Activated CD8-positive, alpha-beta memory T cell treated with anti-CD3 and anti-CD28 coated beads, Interleukin-2, amount 50 U/mL, for 4 hours (primary cell): Measurements from ENCODE around the gene PDE4D.
"Not testable (repeated sequence)": the region's sequence is repeated elsewhere in the genome, so short reads cannot be mapped to it uniquely, and the experiment has no call there.

Source experiments
- DNase-seq: peaks from one replicate; pipeline ENCODE4 v3.0.0-alpha.2; 2020

The PDE4D gene

GRCh38 chr5:59308685-59309084, 584.8 kb downstream of the PDE4D start:
- not testable (repeated sequence) for DNase-seq

- not testable (repeated sequence) for DNase-seq
Observed at GRCh38 chr5:59303289-59303716, 590.2 kb downstream of the PDE4D start.

GRCh38 chr5:59302509-59302908, 591.0 kb downstream of the PDE4D start:
- DNase-seq, result not testable (repeated sequence)

- no peak for DNase-seq
Observed at GRCh38 chr5:59301727-59302126, 591.8 kb downstream of the PDE4D start.

- no peak for DNase-seq
Observed at GRCh38 chr5:59300930-59301329, 592.6 kb downstream of the PDE4D start.

GRCh38 chr5:59299006-59299405, 594.5 kb downstream of the PDE4D start:
- DNase-seq, result no peak

- no peak for DNase-seq
Observed at GRCh38 chr5:59296317-59297264, 596.9 kb downstream of the PDE4D start.

- DNase-seq, result no peak
Observed at GRCh38 chr5:59293700-59294099, 599.8 kb downstream of the PDE4D start.

GRCh38 chr5:59291941-59292340, 601.6 kb downstream of the PDE4D start:
- no peak for DNase-seq

GRCh38 chr5:59287884-59288283, 605.6 kb downstream of the PDE4D start:
- no peak for DNase-seq

- DNase-seq, result no peak
Observed at GRCh38 chr5:59287361-59287760, 606.2 kb downstream of the PDE4D start.

- DNase-seq, result no peak
Observed at GRCh38 chr5:59286510-59286909, 607.0 kb downstream of the PDE4D start.

GRCh38 chr5:59285300-59286016, 608.1 kb downstream of the PDE4D start:
- DNase-seq, result no peak

GRCh38 chr5:59282726-59283125, 610.8 kb downstream of the PDE4D start:
- DNase-seq, result no peak

GRCh38 chr5:59279979-59280378, 613.5 kb downstream of the PDE4D start:
- no peak for DNase-seq

GRCh38 chr5:59276917-59277372, 616.6 kb downstream of the PDE4D start:
- DNase-seq, result no peak

- DNase-seq, result no peak
Observed at GRCh38 chr5:59276325-59276675, 617.2 kb downstream of the PDE4D start.

GRCh38 chr5:59275510-59276324, 617.8 kb downstream of the PDE4D start:
- DNase-seq, result no peak

- DNase-seq, result no peak
Observed at GRCh38 chr5:59275170-59275509, 618.4 kb downstream of the PDE4D start.

GRCh38 chr5:59274106-59274636, 619.4 kb downstream of the PDE4D start:
- DNase-seq, result no peak

- DNase-seq, result no peak
Observed at GRCh38 chr5:59272809-59273427, 620.6 kb downstream of the PDE4D start.

- DNase-seq, result no peak
Observed at GRCh38 chr5:59268756-59269415, 624.6 kb downstream of the PDE4D start.
